Prostate gland (tissue), 2 donors: ENCODE data around the gene STXBP5L.

Experiments
- CTCF ChIP-seq, 4 experiments: fragments of 200-600 bp in 2 of 4; fragments of 450-650 bp in 2 of 4; sonication (generic) in 2 of 4; IDR thresholded peaks; 1 replicate in 3 of 4; 2 replicates in 1 of 4; pipeline ENCODE4 v1.5.1; 2016 to 2019; ENCODE audit warnings: antibody characterized with exemption in 4 of 4, mild to moderate bottlenecking in 2 of 4, moderate library complexity in 2 of 4
- POLR2A ChIP-seq: fragments of 450-650 bp; IDR thresholded peaks from one replicate; pipeline ENCODE4 v1.6.1; 2016; ENCODE audit warnings: antibody characterized with exemption, mild to moderate bottlenecking

- TF ChIP-seq CTCF (IDR thresholded peaks at IDR 0.05) (no peak), POLR2A (no peak)
Measured at GRCh38 chr3:121463745-121464144, 555.7 kb downstream of the STXBP5L start.
